ACC112 (cell line): ENCODE data around the gene PA2G4.

ENCODE experiments used
- H2AFZ ChIP-seq: fragments of 200-600 bp; sonication (generic); one replicate; pipeline ENCODE4 v1.6.0; 2017; ENCODE audit warnings: antibody characterized with exemption, low read length; ENCODE audit not compliant: unreplicated experiment
- H3K27ac ChIP-seq: fragments of 200-600 bp; sonication (generic); 2 replicates; pipeline ENCODE4 v1.5.1; 2014; ENCODE audit warnings: low read depth, mild to moderate bottlenecking, antibody characterized with exemption, low read length, moderate library complexity
- H3K27me3 ChIP-seq: fragments of 200-600 bp; sonication (generic); 2 replicates; pipeline ENCODE4 v1.6.1; 2014; ENCODE audit warnings: mild to moderate bottlenecking, antibody characterized with exemption, low read length, moderate library complexity, mixed read lengths; ENCODE audit not compliant: insufficient read depth
- H3K36me3 ChIP-seq: fragments of 200-600 bp; sonication (generic); 2 replicates; pipeline ENCODE4 v1.6.1; 2016; ENCODE audit warnings: mild to moderate bottlenecking, antibody characterized with exemption, low read length, moderate library complexity, mixed read lengths; ENCODE audit not compliant: insufficient read depth
- H3K4me1 ChIP-seq: fragments of 200-600 bp; sonication (generic); one replicate; pipeline ENCODE4 v1.6.1; 2016; ENCODE audit warnings: low read length, mixed read lengths; ENCODE audit not compliant: insufficient read depth, unreplicated experiment, control insufficient read depth
- H3K4me3 ChIP-seq: fragments of 200-600 bp; sonication (generic); 2 replicates; pipeline ENCODE4 v1.5.1; 2014; ENCODE audit warnings: mild to moderate bottlenecking, low read depth, low read length
- H3K79me2 ChIP-seq: fragments of 200-600 bp; sonication (generic); one replicate; pipeline ENCODE4 v1.6.0; 2016; ENCODE audit warnings: low read length; ENCODE audit not compliant: control insufficient read depth, unreplicated experiment, insufficient read depth

Gene PA2G4

DNA sequence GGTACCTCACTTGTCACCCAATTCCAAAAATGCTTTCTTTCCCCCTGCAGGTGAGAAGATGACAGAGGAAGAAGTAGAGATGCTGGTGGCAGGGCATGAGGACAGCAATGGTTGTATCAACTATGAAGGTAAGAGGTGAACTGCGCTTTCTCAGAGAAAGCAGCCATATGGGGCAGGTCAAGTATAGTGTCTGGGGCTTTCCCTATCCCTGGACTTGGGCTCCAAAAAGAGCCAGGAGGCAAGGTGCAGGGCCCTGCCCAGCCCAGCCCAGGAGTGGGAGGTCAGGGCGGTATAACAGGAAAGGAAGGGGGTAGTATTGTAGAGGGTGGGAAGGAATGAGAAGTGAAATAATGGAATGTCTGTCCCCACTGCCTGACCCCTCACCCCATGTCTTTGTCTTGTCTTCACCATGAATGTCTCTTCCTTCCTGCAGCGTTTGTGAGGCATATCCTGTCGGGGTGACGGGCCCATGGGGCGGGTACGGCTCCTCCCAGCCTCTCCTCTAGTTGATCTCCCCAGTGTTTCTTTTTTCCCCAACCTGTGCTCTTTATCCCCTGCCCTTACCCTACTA, 55.9 kb downstream of the PA2G4 start:
- Histone ChIP-seq H3K4me1 (peaks cover 22% of the 10 kb centered on the region), H2AFZ (no peak overlapping the region), H3K4me3 (peak overlapping the region; percentile 96), H3K36me3 (peaks cover 45% of the 10 kb centered on the region; the same call in 1 of the 2 replicates), H3K27ac (peak overlapping the region; percentile 84), H3K79me2 (peaks cover 33% of the 10 kb centered on the region), H3K27me3 (no peaks in the 10 kb centered on the region)

DNA sequence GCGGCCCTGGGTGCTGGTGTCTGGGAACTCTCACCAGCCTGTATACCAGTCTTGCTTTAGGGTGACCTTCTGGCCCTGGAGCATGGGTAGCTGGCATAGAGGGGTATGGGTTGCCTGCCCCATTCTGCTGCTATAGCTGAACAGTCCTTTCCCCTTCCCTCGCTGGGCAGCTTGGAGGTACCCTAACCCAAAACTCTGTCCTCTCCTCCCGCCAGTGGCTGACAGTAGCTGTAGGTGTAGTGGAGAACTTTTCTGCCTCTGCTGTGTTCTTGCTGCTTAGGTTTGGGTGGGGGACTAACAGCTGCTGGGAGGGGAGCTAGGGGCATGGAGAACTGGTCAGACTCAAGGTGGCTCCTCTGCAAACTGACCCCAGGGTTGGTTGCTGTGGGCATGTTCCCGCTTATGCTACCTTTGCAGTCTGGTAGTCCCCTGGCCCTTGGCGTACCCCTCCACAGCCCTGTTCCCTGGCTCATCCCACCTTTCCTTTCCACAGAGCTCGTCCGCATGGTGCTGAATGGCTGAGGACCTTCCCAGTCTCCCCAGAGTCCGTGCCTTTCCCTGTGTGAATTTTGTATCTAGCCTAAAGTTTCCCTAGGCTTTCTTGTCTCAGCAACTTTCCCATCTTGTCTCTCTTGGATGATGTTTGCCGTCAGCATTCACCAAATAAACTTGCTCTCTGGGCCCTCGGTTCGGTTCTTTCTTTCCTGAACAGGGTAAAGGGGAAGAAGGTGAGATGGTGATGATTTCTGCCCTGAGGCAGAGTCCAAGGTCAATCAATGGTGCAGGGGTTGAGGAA, 56.7 kb downstream of the PA2G4 start:
- Histone ChIP-seq H3K27me3 (no peaks in the 10 kb centered on the region), H3K4me1 (peaks cover 22% of the 10 kb centered on the region), H3K36me3 (peaks cover 45% of the 10 kb centered on the region; the same call in 1 of the 2 replicates), H3K79me2 (peaks cover 33% of the 10 kb centered on the region), H3K27ac (peak overlapping the region; percentile 84), H3K4me3 (peak overlapping the region; percentile 96), H2AFZ (no peak overlapping the region)

DNA sequence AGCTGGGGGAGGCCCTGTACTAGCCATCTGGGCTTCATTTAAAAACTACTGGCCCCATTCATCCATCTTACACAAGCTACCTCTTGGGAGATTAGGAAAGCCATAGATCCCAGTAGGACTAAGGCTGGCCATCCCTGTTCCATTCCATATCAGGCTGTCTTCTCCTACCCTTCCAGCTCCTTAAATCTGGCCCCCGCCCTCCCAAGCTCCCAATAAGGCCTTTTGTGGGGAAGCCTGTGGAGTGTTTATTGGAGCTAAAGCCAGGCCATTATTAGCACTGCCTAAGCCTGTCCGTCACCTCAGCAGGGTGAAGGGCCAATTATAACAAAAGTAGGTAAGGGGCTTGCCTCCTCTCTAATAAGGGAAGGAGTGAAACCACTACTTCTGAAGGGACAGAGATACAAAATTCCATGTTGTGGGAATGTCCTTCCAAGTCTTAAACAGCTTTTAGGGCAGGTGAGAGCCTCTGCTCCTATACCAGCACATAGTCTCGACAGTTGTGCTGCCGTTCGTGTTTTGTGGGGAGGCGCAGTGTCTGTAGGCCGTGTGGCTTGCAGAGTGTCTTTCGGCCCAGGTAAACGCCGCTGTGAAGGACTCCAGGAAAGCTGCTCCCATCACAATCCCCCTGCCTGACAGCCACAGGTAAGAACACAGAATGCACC, 57.5 kb downstream of the PA2G4 start:
- peak overlapping the region; percentile 84 for H3K27ac ChIP-seq
- peak overlapping the region; percentile 96; the same call in 1 of the 2 replicates for H3K4me3 ChIP-seq

DNA sequence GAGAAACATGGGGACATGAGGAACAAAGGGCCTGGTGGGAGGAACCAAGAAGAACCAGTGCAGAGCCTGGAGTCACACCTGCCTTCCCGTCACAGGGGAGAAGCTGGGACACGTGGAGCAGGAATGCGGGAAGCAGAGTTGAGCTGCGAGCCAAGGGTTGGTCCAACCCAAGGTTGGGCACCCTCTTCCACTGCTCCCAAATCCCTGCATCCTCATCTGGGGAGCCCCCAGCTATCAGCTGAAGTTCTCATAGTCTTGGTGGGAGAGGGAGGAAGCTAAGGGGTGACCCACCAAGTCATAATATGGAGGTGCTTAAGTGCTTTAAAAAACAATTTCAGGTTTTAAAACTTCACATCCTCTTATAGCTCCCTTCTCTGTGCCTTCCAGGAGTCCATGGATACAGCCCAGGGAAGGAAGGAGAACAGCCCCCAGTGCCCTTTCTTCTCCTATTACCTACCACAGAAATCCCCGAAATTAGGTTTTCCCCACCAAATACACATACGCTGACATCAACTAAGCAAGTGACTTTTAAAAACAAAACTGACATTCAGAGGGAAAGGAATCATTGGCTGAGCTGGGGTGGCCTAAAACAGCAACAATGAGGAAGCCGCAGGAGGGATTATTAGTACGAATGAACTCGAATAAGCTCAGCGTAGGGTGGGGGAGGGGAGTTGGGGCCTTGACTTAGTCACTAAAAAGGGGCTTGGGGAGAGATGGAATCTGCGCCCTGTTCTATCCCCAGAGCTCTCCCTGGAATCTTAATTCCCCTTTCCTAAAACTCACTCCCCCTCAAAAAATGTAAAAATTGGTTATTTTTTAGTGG, 58.3 kb downstream of the PA2G4 start:
- Histone ChIP-seq H3K4me1 (peaks cover 22% of the 10 kb centered on the region), H3K4me3 (no peak overlapping the region), H3K27ac (0 out of 2 replicates have a peak overlapping the region, but pooled peaks have one; percentile 1), H3K27me3 (no peaks in the 10 kb centered on the region), H3K79me2 (peaks cover 33% of the 10 kb centered on the region), H2AFZ (no peak overlapping the region), H3K36me3 (peaks cover 47% of the 10 kb centered on the region; the same call in 1 of the 2 replicates)

More for the DNA sequence above, 57.5 kb downstream of the PA2G4 start:
- Histone ChIP-seq H3K79me2 (peaks cover 33% of the 10 kb centered on the region), H2AFZ (no peak overlapping the region), H3K27me3 (no peaks in the 10 kb centered on the region), H3K36me3 (peaks cover 45% of the 10 kb centered on the region; the same call in 1 of the 2 replicates), H3K4me1 (peaks cover 22% of the 10 kb centered on the region)
